Measurements from ENCODE around the gene NLRP11.

GRCh38 chr19:55830656-55831055, 1.1 kb downstream of the NLRP11 start:
- no peak for TF ChIP-seq POLR2A (IDR thresholded peaks at IDR 0.05)
- TF ChIP-seq, protein P1, sequence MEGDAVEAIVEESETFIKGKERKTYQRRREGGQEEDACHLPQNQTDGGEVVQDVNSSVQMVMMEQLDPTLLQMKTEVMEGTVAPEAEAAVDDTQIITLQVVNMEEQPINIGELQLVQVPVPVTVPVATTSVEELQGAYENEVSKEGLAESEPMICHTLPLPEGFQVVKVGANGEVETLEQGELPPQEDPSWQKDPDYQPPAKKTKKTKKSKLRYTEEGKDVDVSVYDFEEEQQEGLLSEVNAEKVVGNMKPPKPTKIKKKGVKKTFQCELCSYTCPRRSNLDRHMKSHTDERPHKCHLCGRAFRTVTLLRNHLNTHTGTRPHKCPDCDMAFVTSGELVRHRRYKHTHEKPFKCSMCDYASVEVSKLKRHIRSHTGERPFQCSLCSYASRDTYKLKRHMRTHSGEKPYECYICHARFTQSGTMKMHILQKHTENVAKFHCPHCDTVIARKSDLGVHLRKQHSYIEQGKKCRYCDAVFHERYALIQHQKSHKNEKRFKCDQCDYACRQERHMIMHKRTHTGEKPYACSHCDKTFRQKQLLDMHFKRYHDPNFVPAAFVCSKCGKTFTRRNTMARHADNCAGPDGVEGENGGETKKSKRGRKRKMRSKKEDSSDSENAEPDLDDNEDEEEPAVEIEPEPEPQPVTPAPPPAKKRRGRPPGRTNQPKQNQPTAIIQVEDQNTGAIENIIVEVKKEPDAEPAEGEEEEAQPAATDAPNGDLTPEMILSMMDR (IDR thresholded peaks at IDR 0.05), result no peak

Measured in right lobe of liver (tissue), 4 donors.